Fibroblast of lung (primary cell): ENCODE measurements around the gene TREH. TPM values are rescaled to one million over a fixed set of nuclear protein-coding genes. Genes with fewer than 3 reads are reported as not detected.

Experiments used
- DNase-seq, 2 donors: peaks; one replicate each; pipeline versions ENCODE4 v3.0.0 to v3.0.0-alpha.2; 2010; ENCODE audit warnings: low read depth in 2 of 2
- H2AFZ ChIP-seq: 2 replicates; pipeline ENCODE4 v1.5.1; 2012; ENCODE audit warnings: low read length, control low read depth, inconsistent platforms
- H3K27ac ChIP-seq: 2 replicates; pipeline ENCODE4 v1.5.1; 2011; ENCODE audit warnings: low read length, control low read depth; ENCODE audit not compliant: insufficient read depth
- H3K27me3 ChIP-seq: 2 replicates; pipeline ENCODE4 v1.5.1; 2011; ENCODE audit warnings: mild to moderate bottlenecking, low read length; ENCODE audit not compliant: control insufficient read depth, insufficient read depth
- H3K36me3 ChIP-seq: 2 replicates; pipeline ENCODE4 v1.5.1; 2011; ENCODE audit warnings: low read length; ENCODE audit not compliant: control insufficient read depth, insufficient read depth
- H3K4me1 ChIP-seq: 2 replicates; pipeline ENCODE4 v1.5.1; 2011; ENCODE audit warnings: low read length; ENCODE audit not compliant: control insufficient read depth, insufficient read depth; ENCODE audit errors: extremely low read depth
- H3K4me2 ChIP-seq: 2 replicates; pipeline ENCODE4 v1.5.1; 2011; ENCODE audit warnings: low read length, control low read depth; ENCODE audit not compliant: insufficient read depth; ENCODE audit errors: extremely low read depth
- H3K4me3 ChIP-seq, 4 experiments: fragments of 200-600 bp in 1 of 4; sonication (generic) in 1 of 4; replicated peaks in 1 of 4; 2 replicates each; pipeline ENCODE4 v1.5.1; 2011 to 2016; ENCODE audit warnings: low read length in 4 of 4, low read depth in 3 of 4, mild to moderate bottlenecking in 3 of 4, control low read depth in 2 of 4, inconsistent platforms in 1 of 4, mixed read lengths in 1 of 4; ENCODE audit not compliant: insufficient read depth in 1 of 4; ENCODE audit errors: control extremely low read depth in 1 of 4
- H3K79me2 ChIP-seq: 2 replicates; pipeline ENCODE4 v1.5.1; 2012; ENCODE audit warnings: mild to moderate bottlenecking, low read length, inconsistent platforms; ENCODE audit not compliant: control insufficient read depth, insufficient read depth
- H3K9ac ChIP-seq: 2 replicates; pipeline ENCODE4 v1.5.1; 2011; ENCODE audit warnings: mild to moderate bottlenecking, low read length, control low read depth; ENCODE audit not compliant: insufficient read depth
- H3K9me3 ChIP-seq: 2 replicates; pipeline ENCODE4 v1.5.1; 2012; ENCODE audit warnings: low read depth, low read length; ENCODE audit not compliant: control insufficient read depth, insufficient read depth
- H4K20me1 ChIP-seq: 2 replicates; pipeline ENCODE4 v1.5.1; 2011; ENCODE audit warnings: low read length; ENCODE audit not compliant: control insufficient read depth, insufficient read depth; ENCODE audit errors: extremely low read depth
- EZH2 ChIP-seq: IDR thresholded peaks from 2 replicates; pipeline ENCODE4 v1.5.1; 2012; ENCODE audit warnings: low read length, control low read depth, mild to moderate bottlenecking; ENCODE audit errors: missing control alignments
- polyA plus RNA-seq, 2 donors: library from polyadenylated mRNA; depleted of rRNA in 1 of 2; stranded (reverse) in 1 of 2; unstranded in 1 of 2; fragments of >200 nt; gene quantifications; 2 replicates each; pipeline ENCODE4 v1.2.1, GENCODE V29; 2011 to 2012; ENCODE audit warnings: missing spikeins in 1 of 2
- total RNA-seq: library from RNA; depleted of rRNA; stranded (reverse); fragments of >200 nt; gene quantifications from 2 replicates; pipeline ENCODE4 v1.2.1, GENCODE V29; 2014
- TF ChIP-seq, protein P1 (sequence below), 2 donors: IDR thresholded peaks in 1 of 2; conservative IDR thresholded peaks in 1 of 2; 1 replicate in 1 of 2; 2 replicates in 1 of 2; pipeline ENCODE4 v1.5.1; 2011 to 2012; ENCODE audit warnings: low read length in 2 of 2, control low read depth in 1 of 2, inconsistent platforms in 1 of 2, low read depth in 1 of 2, mild to moderate bottlenecking in 1 of 2

The TREH gene
- total and polyA plus RNA-seq, 2 donors (not counting 1 experiment from before 2014, with no cell fraction given), result not detected

DNA sequence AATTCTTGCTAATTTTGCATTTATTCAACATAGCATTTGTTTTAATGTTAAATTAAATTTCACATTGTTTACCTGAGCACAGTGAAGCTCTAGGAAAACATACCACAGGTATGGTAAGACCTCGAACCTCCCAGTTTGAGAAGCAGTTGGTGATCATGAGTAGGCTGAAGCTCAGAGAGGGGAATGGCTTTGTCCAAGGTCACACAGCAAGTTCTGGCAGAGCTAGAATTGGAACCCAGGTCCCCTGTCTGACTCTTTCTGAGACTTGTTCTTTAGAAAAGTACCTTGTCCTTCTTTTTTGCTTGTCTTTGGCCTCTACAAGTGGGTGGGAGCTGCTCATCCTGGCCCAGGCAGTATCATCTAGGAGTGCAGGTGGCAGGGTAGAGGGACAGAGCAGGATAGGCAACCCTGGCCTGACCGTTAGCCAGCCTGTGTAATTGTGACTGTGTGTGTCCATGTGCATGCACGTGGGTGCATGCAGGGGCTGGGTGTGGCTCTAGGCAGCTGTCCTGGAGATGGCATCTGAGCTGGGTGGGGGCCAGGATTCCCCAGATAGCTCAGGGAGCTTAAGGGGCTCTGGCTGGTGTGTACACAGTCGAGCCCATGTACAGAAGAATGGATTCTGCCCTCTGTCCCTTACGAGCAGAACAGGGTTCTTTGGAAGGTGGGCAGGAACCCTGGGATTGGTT lies 50.4 kb downstream of the TREH start:
- Histone ChIP-seq H3K27ac (no peak overlapping the region), H4K20me1 (no peaks in the 10 kb centered on the region), H3K79me2 (peaks cover 8% of the 10 kb centered on the region)

DNA sequence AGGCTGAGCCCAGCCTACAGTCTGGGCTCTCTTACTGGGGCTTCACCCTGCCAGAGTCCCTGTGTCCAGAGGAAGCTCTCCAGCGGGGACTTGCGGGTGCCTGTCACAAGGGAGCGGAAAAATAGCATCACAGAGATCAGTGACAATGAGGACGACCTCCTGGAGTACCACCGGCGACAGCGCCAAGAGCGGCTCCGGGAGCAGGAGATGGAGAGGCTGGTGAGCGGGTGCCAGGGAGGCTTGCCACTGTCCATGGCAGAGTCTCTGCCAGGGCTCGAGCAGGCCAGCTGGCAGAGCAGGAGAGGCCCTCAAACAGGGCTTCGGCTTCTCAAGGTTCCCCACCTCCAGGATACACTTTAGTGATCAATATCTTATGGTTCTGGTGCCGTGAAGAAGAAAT lies 51.0 kb downstream of the TREH start:
- Histone ChIP-seq H3K9me3 (no peaks in the 10 kb centered on the region), H3K36me3 (peaks cover 51% of the 10 kb centered on the region), H3K9ac (no peak overlapping the region), H3K4me1 (peaks cover 3% of the 10 kb centered on the region), H4K20me1 (no peaks in the 10 kb centered on the region), H3K4me3 (no peak overlapping the region), H2AFZ (no peak overlapping the region), H3K27me3 (no peaks in the 10 kb centered on the region), H3K27ac (no peak overlapping the region), H3K4me2 (no peak overlapping the region), H3K79me2 (peaks cover 8% of the 10 kb centered on the region)
- TF ChIP-seq EZH2, result no peak
- no peak for DNase-seq

More for the DNA sequence above, 50.4 kb downstream of the TREH start:
- Histone ChIP-seq H3K4me2 (no peak overlapping the region), H3K4me3 (no peak overlapping the region), H3K4me1 (peaks cover 9% of the 10 kb centered on the region), H3K27me3 (no peaks in the 10 kb centered on the region), H3K9ac (no peak overlapping the region), H2AFZ (no peak overlapping the region), H3K9me3 (no peaks in the 10 kb centered on the region), H3K36me3 (peaks cover 51% of the 10 kb centered on the region)
- DNase-seq, result no peak
- TF ChIP-seq EZH2, result no peak
- TF ChIP-seq, protein P1, sequence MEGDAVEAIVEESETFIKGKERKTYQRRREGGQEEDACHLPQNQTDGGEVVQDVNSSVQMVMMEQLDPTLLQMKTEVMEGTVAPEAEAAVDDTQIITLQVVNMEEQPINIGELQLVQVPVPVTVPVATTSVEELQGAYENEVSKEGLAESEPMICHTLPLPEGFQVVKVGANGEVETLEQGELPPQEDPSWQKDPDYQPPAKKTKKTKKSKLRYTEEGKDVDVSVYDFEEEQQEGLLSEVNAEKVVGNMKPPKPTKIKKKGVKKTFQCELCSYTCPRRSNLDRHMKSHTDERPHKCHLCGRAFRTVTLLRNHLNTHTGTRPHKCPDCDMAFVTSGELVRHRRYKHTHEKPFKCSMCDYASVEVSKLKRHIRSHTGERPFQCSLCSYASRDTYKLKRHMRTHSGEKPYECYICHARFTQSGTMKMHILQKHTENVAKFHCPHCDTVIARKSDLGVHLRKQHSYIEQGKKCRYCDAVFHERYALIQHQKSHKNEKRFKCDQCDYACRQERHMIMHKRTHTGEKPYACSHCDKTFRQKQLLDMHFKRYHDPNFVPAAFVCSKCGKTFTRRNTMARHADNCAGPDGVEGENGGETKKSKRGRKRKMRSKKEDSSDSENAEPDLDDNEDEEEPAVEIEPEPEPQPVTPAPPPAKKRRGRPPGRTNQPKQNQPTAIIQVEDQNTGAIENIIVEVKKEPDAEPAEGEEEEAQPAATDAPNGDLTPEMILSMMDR (conservative IDR thresholded peaks at IDR 0.05 in 1 of 2, IDR thresholded peaks at IDR 0.05 in 1 of 2; ENCODE audit: low read depth in 1 of 2, low read length in 2 of 2), result no peak

DNA sequence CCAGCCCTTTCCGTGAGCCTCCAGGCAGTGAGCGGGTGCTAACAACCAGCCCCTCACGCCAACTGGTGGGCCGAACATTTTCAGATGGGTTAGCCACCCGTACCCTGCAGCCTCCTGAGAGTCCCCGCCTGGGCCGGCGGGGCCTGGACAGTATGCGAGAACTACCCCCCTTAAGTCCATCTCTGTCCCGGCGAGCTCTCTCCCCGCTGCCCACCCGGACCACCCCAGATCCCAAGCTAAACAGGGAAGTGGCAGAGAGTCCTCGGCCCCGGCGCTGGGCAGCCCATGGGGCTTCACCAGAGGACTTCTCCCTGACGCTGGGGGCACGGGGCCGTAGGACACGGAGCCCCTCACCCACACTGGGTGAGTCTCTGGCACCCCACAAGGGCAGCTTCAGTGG lies 51.4 kb downstream of the TREH start:
- Histone ChIP-seq H3K27me3 (no peaks in the 10 kb centered on the region), H3K4me2 (no peak overlapping the region), H3K9me3 (no peaks in the 10 kb centered on the region), H2AFZ (no peak overlapping the region), H3K36me3 (peaks cover 51% of the 10 kb centered on the region), H3K27ac (no peak overlapping the region), H4K20me1 (no peaks in the 10 kb centered on the region), H3K4me3 (no peak overlapping the region), H3K9ac (no peak overlapping the region), H3K79me2 (peaks cover 9% of the 10 kb centered on the region), H3K4me1 (peaks cover 2% of the 10 kb centered on the region)
- TF ChIP-seq, protein P1 (conservative IDR thresholded peaks at IDR 0.05 in 1 of 2, IDR thresholded peaks at IDR 0.05 in 1 of 2; ENCODE audit: low read depth in 1 of 2, low read length in 2 of 2), result no peak
- TF ChIP-seq EZH2, result no peak
- DNase-seq, result no peak
